Raji (cell line): ENCODE measurements around the gene CD151.

Experiments
- POLR2A ChIP-seq: IDR thresholded peaks from 2 replicates; pipeline ENCODE4 v1.6.1; 2011; ENCODE audit warnings: low read depth, low read length, control low read depth; ENCODE audit not compliant: insufficient read depth

CD151 gene

GRCh38 chr11:849951-850774 lies 17.4 kb downstream of the CD151 start:
- TF ChIP-seq POLR2A, result no peak

- no peak for TF ChIP-seq POLR2A
These were observed 18.3 kb downstream of the CD151 start for GRCh38 chr11:850775-851763.

- no peak for TF ChIP-seq POLR2A
These were observed 20.0 kb downstream of the CD151 start for GRCh38 chr11:852762-853161.

- TF ChIP-seq POLR2A, result no peak
These were observed 21.1 kb downstream of the CD151 start for GRCh38 chr11:853682-854448.

- TF ChIP-seq POLR2A, result no peak
These were observed 22.0 kb downstream of the CD151 start for GRCh38 chr11:854601-855329.

- no peak for TF ChIP-seq POLR2A
These were observed 22.6 kb downstream of the CD151 start for GRCh38 chr11:855330-855674.

GRCh38 chr11:855796-856195 lies 23.0 kb downstream of the CD151 start:
- no peak for TF ChIP-seq POLR2A

- no peak for TF ChIP-seq POLR2A
These were observed 23.6 kb downstream of the CD151 start for GRCh38 chr11:856397-856796.

GRCh38 chr11:858053-858761 lies 25.5 kb downstream of the CD151 start:
- TF ChIP-seq POLR2A, result no peak

GRCh38 chr11:858762-859339 lies 26.1 kb downstream of the CD151 start:
- no peak for TF ChIP-seq POLR2A

GRCh38 chr11:859394-860131 lies 26.8 kb downstream of the CD151 start:
- no peak for TF ChIP-seq POLR2A

GRCh38 chr11:860234-861104 lies 27.7 kb downstream of the CD151 start:
- TF ChIP-seq POLR2A, result no peak

GRCh38 chr11:861105-861479 lies 28.3 kb downstream of the CD151 start:
- TF ChIP-seq POLR2A, result no peak
